COLO668 (cell line): ENCODE data around the gene EDDM3A.
"Not testable (repeated sequence)": the region's sequence is repeated elsewhere in the genome, so short reads cannot be mapped to it uniquely, and the experiment has no call there.

ENCODE experiments used
- DNase-seq: peaks from one replicate; lab custom pipeline; 2025; ENCODE audit not compliant: unreplicated experiment; lab: John Stamatoyannopoulos, UW

EDDM3A gene

GRCh38 chr14:20745571-20746358 lies at the start of gene EDDM3A:
EDDM3A (plus strand) TSS chr14:20745887; CDS start chr14:20747581, 1,694 bp downstream.
- DNase-seq: no peak

GRCh38 chr14:20696764-20697163 lies 48.9 kb upstream of the EDDM3A start:
- DNase-seq: no peak

GRCh38 chr14:20697273-20698017 lies 48.2 kb upstream of the EDDM3A start:
- DNase-seq: peak; percentile 25

GRCh38 chr14:20698018-20698329 lies 47.7 kb upstream of the EDDM3A start:
- no peak for DNase-seq

- no peak for DNase-seq
Measured at GRCh38 chr14:20698934-20699333, 46.8 kb upstream of the EDDM3A start.

- no peak for DNase-seq
Measured at GRCh38 chr14:20699931-20700330, 45.8 kb upstream of the EDDM3A start.

- not testable (repeated sequence) for DNase-seq
Measured at GRCh38 chr14:20700965-20701364, 44.7 kb upstream of the EDDM3A start.

- no peak for DNase-seq
Measured at GRCh38 chr14:20706657-20707355, 38.9 kb upstream of the EDDM3A start.

GRCh38 chr14:20707622-20708021 lies 38.1 kb upstream of the EDDM3A start:
- DNase-seq: no peak

- no peak for DNase-seq
Measured at GRCh38 chr14:20711261-20711660, 34.4 kb upstream of the EDDM3A start.

- no peak for DNase-seq
Measured at GRCh38 chr14:20711685-20712084, 34.0 kb upstream of the EDDM3A start.

- DNase-seq: no peak
Measured at GRCh38 chr14:20712904-20713303, 32.8 kb upstream of the EDDM3A start.

- DNase-seq: no peak
Measured at GRCh38 chr14:20714593-20715250, 31.0 kb upstream of the EDDM3A start.

GRCh38 chr14:20719777-20720176 lies 25.9 kb upstream of the EDDM3A start:
- DNase-seq: no peak

GRCh38 chr14:20720741-20721140 lies 24.9 kb upstream of the EDDM3A start:
- DNase-seq: no peak

GRCh38 chr14:20722016-20722415 lies 23.7 kb upstream of the EDDM3A start:
- DNase-seq: no peak

- no peak for DNase-seq
Measured at GRCh38 chr14:20723488-20723887, 22.2 kb upstream of the EDDM3A start.

- DNase-seq: not testable (repeated sequence)
Measured at GRCh38 chr14:20726121-20726520, 19.6 kb upstream of the EDDM3A start.

- no peak for DNase-seq
Measured at GRCh38 chr14:20726531-20726930, 19.2 kb upstream of the EDDM3A start.

GRCh38 chr14:20730891-20731290 lies 14.8 kb upstream of the EDDM3A start:
- no peak for DNase-seq

- no peak for DNase-seq
Measured at GRCh38 chr14:20732477-20732876, 13.2 kb upstream of the EDDM3A start.
